A673 (cell line): ENCODE measurements around the gene TMEM30A. TPM values are rescaled to one million over a fixed set of nuclear protein-coding genes. Genes with fewer than 3 reads are reported as not detected.

Source experiments
- BruUV-seq: library from RNA; stranded (reverse); fragments of 400-500 nt; replicated peaks from 2 replicates; lab custom pipeline; 2021; lab: Mats Ljungman, UMichigan
- CTCF ChIA-PET: fragments of 300-600 bp; sonication (Branson Sonifier 250); formaldehyde crosslinking; loops from one replicate; lab custom pipeline; 2022; ENCODE audit warnings: antibody characterized with exemption; lab: Charles Lee
- POLR2A ChIA-PET: fragments of 300-600 bp; sonication (Branson Sonifier 250); formaldehyde crosslinking; loops from one replicate; lab custom pipeline; 2022; ENCODE audit warnings: antibody characterized with exemption; ENCODE audit not compliant: low non-redundant PET; lab: Charles Lee
- DNase-seq: peaks from one replicate; pipeline ENCODE4 v3.0.0-alpha.2; 2015; ENCODE audit warnings: low spot score
- H3K27ac ChIP-seq: fragments of 200-600 bp; sonication (generic); 2 replicates; pipeline ENCODE4 v1.5.1; 2016; ENCODE audit warnings: mixed run types, low read depth, mild to moderate bottlenecking, mixed read lengths, antibody characterized with exemption, low read length; ENCODE audit not compliant: poor library complexity, severe bottlenecking
- H3K27me3 ChIP-seq: fragments of 200-600 bp; sonication (generic); replicated peaks from 2 replicates; pipeline ENCODE4 v1.6.1; 2017; ENCODE audit warnings: mixed run types, low read depth, mild to moderate bottlenecking, mixed read lengths, antibody characterized with exemption, low read length; ENCODE audit not compliant: insufficient read depth, poor library complexity
- H3K36me3 ChIP-seq: fragments of 200-600 bp; sonication (generic); 2 replicates; pipeline ENCODE4 v1.6.1; 2016; ENCODE audit warnings: mixed run types, mild to moderate bottlenecking, mixed read lengths, antibody characterized with exemption, low read length; ENCODE audit not compliant: insufficient read depth, poor library complexity, severe bottlenecking
- H3K4me1 ChIP-seq: fragments of 200-600 bp; sonication (generic); 2 replicates; pipeline ENCODE4 v1.6.1; 2017; ENCODE audit warnings: mixed run types, mild to moderate bottlenecking, mixed read lengths, antibody characterized with exemption, low read length; ENCODE audit not compliant: insufficient read depth, poor library complexity, severe bottlenecking
- H3K4me3 ChIP-seq: fragments of 200-600 bp; sonication (generic); 2 replicates; pipeline ENCODE4 v1.5.1; 2016; ENCODE audit warnings: low read depth, mixed run types, mild to moderate bottlenecking, mixed read lengths, low read length; ENCODE audit not compliant: poor library complexity, severe bottlenecking
- H3K9me3 ChIP-seq: fragments of 200-600 bp; sonication (generic); 2 replicates; pipeline ENCODE4 v1.6.1; 2016; ENCODE audit warnings: mixed run types, low read depth, mild to moderate bottlenecking, mixed read lengths, antibody characterized with exemption, low read length; ENCODE audit not compliant: poor library complexity, severe bottlenecking
- CTCF ChIP-seq: fragments of 300-800, 200-600 bp; sonication (generic); conservative IDR thresholded peaks from 2 replicates; pipeline ENCODE4 v1.5.1; 2017; ENCODE audit warnings: low read depth, mild to moderate bottlenecking, antibody characterized with exemption, low read length, moderate library complexity, mixed read lengths
- EZH2 ChIP-seq: fragments of 200-600 bp; sonication (generic); IDR thresholded peaks from 2 replicates; pipeline ENCODE4 v1.6.1; 2017; ENCODE audit warnings: borderline replicate concordance, low read depth, mild to moderate bottlenecking, mixed read lengths, antibody characterized with exemption, low read length; ENCODE audit not compliant: poor library complexity, severe bottlenecking
- intact Hi-C: fragments of 100-400 bp; cut with micrococcal nuclease; formaldehyde crosslinking; loops from one replicate; pipeline ENCODE4 v1.10.0; 2022; ENCODE audit not compliant: unreplicated experiment
- total RNA-seq: library from RNA; stranded (reverse); gene quantifications from 2 replicates; pipeline ENCODE4 v1.2.3, GENCODE V29; 2021

The TMEM30A gene
- total RNA-seq, 1 experiment from 2014 or later: 63.9 TPM

GRCh38 chr6:75291331-75291730, 6.7 kb upstream of the TMEM30A start:
- intact Hi-C loops: no loop called here
- BruUV-seq: no TSS peak
- POLR2A ChIA-PET: no interaction called here
- DNase-seq: no peak
- TF ChIP-seq EZH2: no peak
- no peak for TF ChIP-seq CTCF
- Histone ChIP-seq H3K4me3 (no peak overlapping the region), H3K27ac (no peak overlapping the region), H3K4me1 (no peaks in the 10 kb centered on the region), H3K9me3 (no peaks in the 10 kb centered on the region), H3K27me3 (no peaks in the 10 kb centered on the region), H3K36me3 (no peaks in the 10 kb centered on the region)
- CTCF ChIA-PET: no interaction called here

- H3K4me3 ChIP-seq: no peak overlapping the region
- BruUV-seq: no TSS peak
- no peaks in the 10 kb centered on the region for H3K9me3 ChIP-seq
- no peaks in the 10 kb centered on the region for H3K27me3 ChIP-seq
- H3K36me3 ChIP-seq: no peaks in the 10 kb centered on the region
- TF ChIP-seq EZH2 (no peak), CTCF (no peak)
- peaks cover 5% of the 10 kb centered on the region for H3K4me1 ChIP-seq
- ChIA-PET CTCF (no interaction called here), POLR2A (no interaction called here)
- H3K27ac ChIP-seq: no peak overlapping the region
- intact Hi-C loops: no loop called here
- DNase-seq: no peak
Observed at GRCh38 chr6:75290136-75290945, 5.7 kb upstream of the TMEM30A start.

- no peaks in the 10 kb centered on the region for H3K9me3 ChIP-seq
Observed at GRCh38 chr6:75288023-75288422, 3.4 kb upstream of the TMEM30A start.

More at GRCh38 chr6:75288023-75288422, 3.4 kb upstream of the TMEM30A start:
- ChIA-PET CTCF (no interaction called here), POLR2A (no interaction called here)
- DNase-seq: no peak
- Histone ChIP-seq H3K27me3 (no peaks in the 10 kb centered on the region), H3K4me1 (peaks cover 5% of the 10 kb centered on the region), H3K4me3 (no peak overlapping the region), H3K36me3 (no peaks in the 10 kb centered on the region), H3K27ac (no peak overlapping the region)
- TF ChIP-seq EZH2: no peak
- intact Hi-C loops: no loop called here
- no TSS peak for BruUV-seq
